A549 (cell line): Measurements from ENCODE around the gene PKP4.
"Not testable (repeated sequence)": the region's sequence is repeated elsewhere in the genome, so short reads cannot be mapped to it uniquely, and the experiment has no call there.

Source experiments
- CEBPB ChIP-seq, 2 experiments: fragments of >200 bp in 1 of 2; sonication (Bioruptor Twin) in 1 of 2; formaldehyde crosslinking in 1 of 2; IDR thresholded peaks; 2 replicates each; pipeline ENCODE4 v1.6.1; 2012 to 2016
- CTCF ChIP-seq: fragments of >200 bp; sonication (Bioruptor Twin); formaldehyde crosslinking; IDR thresholded peaks from 3 replicates; pipeline ENCODE4 v1.5.1; 2016
- FOSL2 ChIP-seq, 2 experiments: fragments of 450-650 bp in 1 of 2; fragments of >200 bp in 1 of 2; sonication (Bioruptor Twin) in 1 of 2; formaldehyde crosslinking; IDR thresholded peaks; 2 replicates each; pipeline versions ENCODE4 v1.5.0 to v1.6.1; 2016 to 2020; ENCODE audit warnings: mild to moderate bottlenecking in 1 of 2, moderate library complexity in 1 of 2
- KDM5A ChIP-seq: fragments of 200-600 bp; sonication (generic); IDR thresholded peaks from 2 replicates; pipeline ENCODE4 v1.6.1; 2016; ENCODE audit warnings: antibody characterized with exemption, mild to moderate bottlenecking
- MAFK ChIP-seq: fragments of 450-650 bp; IDR thresholded peaks from 2 replicates; pipeline ENCODE4 v1.6.1; 2014; ENCODE audit not compliant: partially characterized antibody
- MAX ChIP-seq: IDR thresholded peaks from 2 replicates; pipeline ENCODE4 v1.6.1; 2012
- MAZ ChIP-seq: fragments of 150-350 bp; IDR thresholded peaks from 2 replicates; pipeline ENCODE4 v1.6.1; 2014; ENCODE audit warnings: antibody characterized with exemption, low read depth, low read length, borderline replicate concordance
- POLR2A ChIP-seq: IDR thresholded peaks from 2 replicates; pipeline ENCODE4 v1.6.1; 2012; ENCODE audit warnings: mild to moderate bottlenecking, low read length
- REST ChIP-seq: fragments of 200-600 bp; sonication (generic); IDR thresholded peaks from 2 replicates; pipeline ENCODE4 v1.6.1; 2016; ENCODE audit warnings: antibody characterized with exemption, mild to moderate bottlenecking, moderate library complexity
- SREBF2 ChIP-seq: fragments of 450-650 bp; IDR thresholded peaks from 2 replicates; pipeline ENCODE4 v1.6.1; 2014; ENCODE audit warnings: mild to moderate bottlenecking, moderate library complexity
- ZC3H11A ChIP-seq: fragments of 450-650 bp; IDR thresholded peaks from 2 replicates; pipeline ENCODE4 v1.6.1; 2014; ENCODE audit warnings: antibody characterized with exemption, mild to moderate bottlenecking
- ZNF302 ChIP-seq: fragments of 250-450 bp; sonication (Bioruptor Pico); IDR thresholded peaks from 2 replicates; pipeline ENCODE4 v1.9.0; 2021; ENCODE audit warnings: inconsistent platforms, mild to moderate bottlenecking, moderate library complexity

- not testable (repeated sequence) for TF ChIP-seq CTCF; CEBPB (IDR thresholded peaks at IDR 0.05); REST; FOSL2 (IDR thresholded peaks at IDR 0.05); FOSL2 (CRISPR knock-in tag; IDR thresholded peaks at IDR 0.05); SREBF2; POLR2A; KDM5A; MAZ; MAFK; MAX; ZNF302 (CRISPR knock-in tag); ZC3H11A
Observed at GRCh38 chr2:158439062-158439461, 17.7 kb upstream of the PKP4 start.
